Measurements from ENCODE around the gene ITGA3. TPM values are rescaled to one million over a fixed set of nuclear protein-coding genes. Genes with fewer than 3 reads are reported as not detected.

Gene ITGA3
- polyA plus RNA-seq, 4 donors, result 53.5 to 96.4 (median 72.0) TPM

DNA sequence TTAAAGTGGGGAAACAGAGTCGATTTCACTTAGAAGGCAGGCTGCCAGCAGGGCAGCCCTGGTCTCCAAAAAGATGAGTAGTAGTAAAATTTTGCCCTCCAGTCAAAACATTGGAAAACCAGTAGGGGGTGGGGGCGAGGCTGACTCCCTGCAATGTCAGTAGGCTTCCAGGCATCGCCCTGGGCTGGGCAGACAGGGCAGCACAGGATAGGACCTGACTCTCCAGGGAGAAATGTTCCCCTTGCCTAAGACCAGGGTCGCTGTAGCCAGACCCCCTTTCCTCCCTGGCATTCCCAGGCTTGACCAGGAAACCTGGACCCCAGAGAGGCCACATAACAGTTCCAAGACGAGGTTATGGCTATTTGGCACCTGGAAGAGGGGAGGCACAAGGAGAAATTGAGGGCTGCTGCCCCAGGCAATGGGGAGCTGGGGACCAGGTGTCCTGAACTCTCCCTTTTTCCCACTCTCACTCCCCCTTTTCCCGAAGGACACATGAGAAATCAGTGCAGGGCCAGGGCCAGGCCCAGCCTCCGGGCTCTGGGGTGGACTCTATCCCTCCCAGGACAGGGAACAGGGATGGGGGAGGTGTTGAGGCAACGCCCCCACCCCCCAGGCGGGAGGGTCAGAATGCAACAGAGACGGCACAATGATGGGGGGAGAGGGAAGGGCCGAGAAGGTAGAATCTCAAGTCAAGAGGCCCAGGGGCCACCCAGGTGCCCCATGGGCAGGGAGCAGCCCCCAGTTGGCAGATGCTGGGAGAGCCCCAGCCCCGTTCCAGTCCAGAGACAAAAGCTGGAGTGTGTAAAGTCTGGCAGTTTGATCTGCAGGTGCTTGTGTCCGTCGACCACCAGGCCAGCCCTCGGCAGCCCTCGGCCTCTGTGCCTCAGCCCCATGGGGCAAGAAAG is 78.5 kb downstream of the ITGA3 start:
- Histone ChIP-seq H3K9me3 (ENCODE audit: control insufficient read depth in 2 of 2, insufficient read depth in 1 of 2, low read depth in 1 of 2, low read length in 1 of 2) (no peaks in the 10 kb centered on the region), H3K4me1 (ENCODE audit: control insufficient read depth in 3 of 3, insufficient read depth in 2 of 3, low read depth in 1 of 3, low read length in 2 of 3) (peaks cover 0 to 8% (median 4%) of the 10 kb centered on the region in 3 donors), H3K27ac (ENCODE audit: low read depth in 1 of 3, low read length in 2 of 3) (no peak overlapping the region), H3K36me3 (ENCODE audit: control insufficient read depth in 3 of 3, insufficient read depth in 2 of 3, low read depth in 1 of 3, low read length in 3 of 3) (peaks cover 14 to 54% (median 14%) of the 10 kb centered on the region in 3 donors), H3K27me3 (ENCODE audit: control insufficient read depth in 3 of 3, insufficient read depth in 3 of 3, low read length in 3 of 3) (peaks cover 0 to 10% (median 0%) of the 10 kb centered on the region in 3 donors), H3K4me3 (ENCODE audit: low read depth in 1 of 3, low read length in 3 of 3) (no peak overlapping the region)
- WGBS, 3 donors, result 77 to 83% (median 81%) methylated on average over 16 of the region's 16 CpGs
- no peak for DNase-seq
- no peak for FAIRE-seq

DNA sequence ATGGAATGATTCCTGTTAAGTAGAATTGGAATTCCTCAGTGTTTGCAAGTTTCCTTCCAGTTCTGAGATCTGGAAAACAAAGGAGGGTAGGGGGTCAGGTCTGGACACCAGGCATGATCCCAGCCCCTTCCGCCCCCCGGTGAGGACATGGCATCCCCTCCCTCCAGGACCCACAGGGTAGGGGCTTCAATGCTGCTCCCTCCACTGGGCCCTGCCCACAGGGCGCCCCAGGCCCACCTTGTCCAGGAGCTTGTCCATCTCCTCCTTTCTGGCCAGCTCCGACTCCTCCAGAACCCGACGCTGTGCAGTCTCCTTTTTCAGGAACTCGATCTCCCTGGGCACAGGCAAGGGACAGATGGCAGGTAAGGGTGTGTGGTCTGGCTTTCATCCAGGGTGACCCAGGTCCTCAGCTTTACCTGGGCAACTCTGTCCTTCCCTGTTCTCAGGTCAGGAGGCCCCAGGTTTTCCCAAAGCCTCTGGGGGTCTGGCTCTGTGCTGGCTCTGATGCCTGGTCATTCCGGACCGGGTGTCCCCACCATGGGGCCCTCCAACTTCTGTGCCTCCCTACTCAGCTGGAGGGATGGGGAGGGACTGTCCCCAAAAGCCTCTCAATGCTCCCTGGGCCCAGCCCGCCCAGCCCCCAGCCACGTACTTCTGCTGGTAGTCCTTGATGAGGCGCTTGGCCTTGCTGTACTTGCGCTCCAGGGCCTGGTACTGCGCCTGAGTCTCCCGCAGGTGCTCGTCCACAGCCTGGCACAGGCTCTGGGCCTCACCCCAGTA is 79.6 kb downstream of the ITGA3 start:
- FAIRE-seq (no peak), DNase-seq (no peak)
- WGBS, 3 donors, result 89 to 94% (median 90%) methylated on average over 16 of the region's 16 CpGs
- no peak overlapping the region for H3K27ac ChIP-seq (ENCODE audit: low read depth in 1 of 3, low read length in 2 of 3)
- peaks cover 14 to 64% (median 15%) of the 10 kb centered on the region in 3 donors for H3K36me3 ChIP-seq (ENCODE audit: control insufficient read depth in 3 of 3, insufficient read depth in 2 of 3, low read depth in 1 of 3, low read length in 3 of 3)
- H3K4me3 ChIP-seq (ENCODE audit: low read depth in 1 of 3, low read length in 3 of 3), result no peak overlapping the region
- peaks cover 0 to 6% of the 10 kb centered on the region in 2 donors for H3K9me3 ChIP-seq (ENCODE audit: control insufficient read depth in 2 of 2, insufficient read depth in 1 of 2, low read depth in 1 of 2, low read length in 1 of 2)
- peaks cover 0 to 6% (median 0%) of the 10 kb centered on the region in 3 donors for H3K27me3 ChIP-seq (ENCODE audit: control insufficient read depth in 3 of 3, insufficient read depth in 3 of 3, low read length in 3 of 3)
- peaks cover 0 to 8% (median 4%) of the 10 kb centered on the region in 3 donors for H3K4me1 ChIP-seq (ENCODE audit: control insufficient read depth in 3 of 3, insufficient read depth in 2 of 3, low read depth in 1 of 3, low read length in 2 of 3)

- no peaks in the 10 kb centered on the region for H3K27me3 ChIP-seq (ENCODE audit: control insufficient read depth in 3 of 3, insufficient read depth in 3 of 3, low read length in 3 of 3)
- WGBS, 3 donors, result 89 to 98% (median 98%) methylated on average over 10 to 11 of the region's 11 CpGs
- peaks cover 0 to 8% of the 10 kb centered on the region in 2 donors for H3K9me3 ChIP-seq (ENCODE audit: control insufficient read depth in 2 of 2, insufficient read depth in 1 of 2, low read depth in 1 of 2, low read length in 1 of 2)
- peaks cover 14 to 71% (median 19%) of the 10 kb centered on the region in 3 donors for H3K36me3 ChIP-seq (ENCODE audit: control insufficient read depth in 3 of 3, insufficient read depth in 2 of 3, low read depth in 1 of 3, low read length in 3 of 3)
- no peak overlapping the region for H3K4me3 ChIP-seq (ENCODE audit: low read depth in 1 of 3, low read length in 3 of 3)
- peaks cover 0 to 4% (median 4%) of the 10 kb centered on the region in 3 donors for H3K4me1 ChIP-seq (ENCODE audit: control insufficient read depth in 3 of 3, insufficient read depth in 2 of 3, low read depth in 1 of 3, low read length in 2 of 3)
- DNase-seq, result no peak
- no peak for FAIRE-seq
- no peak overlapping the region for H3K27ac ChIP-seq (ENCODE audit: low read depth in 1 of 3, low read length in 2 of 3)
Observed at GRCh38 chr17:50136096-50136687, 80.3 kb downstream of the ITGA3 start.

DNA sequence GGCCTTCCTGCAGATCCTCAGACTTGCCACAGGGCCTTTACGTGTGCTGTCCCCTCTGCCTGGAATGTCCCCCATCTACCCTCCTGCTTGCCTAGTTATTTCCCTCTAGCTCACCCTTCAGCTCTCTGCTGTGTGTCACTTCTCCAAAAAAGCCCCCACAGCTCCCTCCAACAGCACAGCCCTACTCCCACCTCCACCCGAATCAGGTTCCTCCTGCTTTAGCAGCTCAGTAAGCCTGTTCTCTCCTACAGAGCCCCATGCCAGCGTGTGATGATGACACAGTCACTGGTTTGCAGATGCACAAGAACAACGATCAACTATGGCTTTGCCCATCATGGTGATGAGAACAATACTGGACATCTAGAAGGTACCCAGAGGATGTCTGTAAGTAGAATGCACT is 81.1 kb downstream of the ITGA3 start:
- no peak for FAIRE-seq
- no peak for DNase-seq
- Histone ChIP-seq H3K27me3 (ENCODE audit: control insufficient read depth in 3 of 3, insufficient read depth in 3 of 3, low read length in 3 of 3) (no peaks in the 10 kb centered on the region), H3K9me3 (ENCODE audit: control insufficient read depth in 2 of 2, insufficient read depth in 1 of 2, low read depth in 1 of 2, low read length in 1 of 2) (peaks cover 0 to 8% of the 10 kb centered on the region in 2 donors), H3K27ac (ENCODE audit: low read depth in 1 of 3, low read length in 2 of 3) (no peak overlapping the region), H3K4me3 (ENCODE audit: low read depth in 1 of 3, low read length in 3 of 3) (no peak overlapping the region), H3K4me1 (ENCODE audit: control insufficient read depth in 3 of 3, insufficient read depth in 2 of 3, low read depth in 1 of 3, low read length in 2 of 3) (peaks cover 0 to 4% (median 4%) of the 10 kb centered on the region in 3 donors), H3K36me3 (ENCODE audit: control insufficient read depth in 3 of 3, insufficient read depth in 2 of 3, low read depth in 1 of 3, low read length in 3 of 3) (peaks cover 14 to 80% (median 20%) of the 10 kb centered on the region in 3 donors)
- WGBS, 3 donors, result 92 to 96% (median 93%) methylated on average over 4 of the region's 4 CpGs

GRCh38 chr17:50139185-50139783 is 83.4 kb downstream of the ITGA3 start:
- H3K27ac ChIP-seq (ENCODE audit: low read depth in 1 of 3, low read length in 2 of 3), result no peak overlapping the region
- FAIRE-seq (no peak), DNase-seq (no peak)
- no peaks in the 10 kb centered on the region for H3K27me3 ChIP-seq (ENCODE audit: control insufficient read depth in 3 of 3, insufficient read depth in 3 of 3, low read length in 3 of 3)
- peaks cover 0 to 4% (median 0%) of the 10 kb centered on the region in 3 donors for H3K4me1 ChIP-seq (ENCODE audit: control insufficient read depth in 3 of 3, insufficient read depth in 2 of 3, low read depth in 1 of 3, low read length in 2 of 3)
- 90 to 92% (median 91%) methylated on average over 15 of the region's 15 CpGs for WGBS, 3 donors
- peaks cover 16 to 99% (median 34%) of the 10 kb centered on the region in 3 donors for H3K36me3 ChIP-seq (ENCODE audit: control insufficient read depth in 3 of 3, insufficient read depth in 2 of 3, low read depth in 1 of 3, low read length in 3 of 3)
- no peak overlapping the region for H3K4me3 ChIP-seq (ENCODE audit: low read depth in 1 of 3, low read length in 3 of 3)
- peaks cover 0 to 8% of the 10 kb centered on the region in 2 donors for H3K9me3 ChIP-seq (ENCODE audit: control insufficient read depth in 2 of 2, insufficient read depth in 1 of 2, low read depth in 1 of 2, low read length in 1 of 2)

Other genes starting within 250 kb of the ITGA3 start
- under 1 TPM in 1 of 4 donors, not detected in 3; 0.24 TPM for gene TAC4, start 208.0 kb upstream of the ITGA3 start, polyA plus RNA-seq
- gene DLX4, start 86.9 kb upstream of the ITGA3 start, polyA plus RNA-seq, result 1 to 10 TPM in 2 of 4 donors, not detected in 2; 1.3 to 4.0 TPM
- gene DLX3, start 60.9 kb upstream of the ITGA3 start, polyA plus RNA-seq, result 1 to 10 TPM in 1 of 4 donors, under 1 TPM in 1, not detected in 2; 0.06 to 1.4 TPM
- 100 to 1,000 TPM in 1 of 4 donors, 10 to 100 TPM in 3; 27.2 to 125 (median 36.8) TPM for gene PDK2, start 39.2 kb downstream of the ITGA3 start, polyA plus RNA-seq
- 1 to 10 TPM in 2 of 4 donors, under 1 TPM in 2; 0.54 to 2.9 (median 1.4) TPM for gene SAMD14, start 74.0 kb downstream of the ITGA3 start, polyA plus RNA-seq
- 10 to 100 TPM; 14.1 to 31.8 (median 21.6) TPM for gene PPP1R9B, start 94.6 kb downstream of the ITGA3 start, polyA plus RNA-seq
- gene SGCA, start 109.9 kb downstream of the ITGA3 start, polyA plus RNA-seq, result 1 to 10 TPM in 2 of 4 donors, under 1 TPM in 1, not detected in 1; 0.96 to 6.2 (median 5.0) TPM
- gene COL1A1, start 145.5 kb downstream of the ITGA3 start, polyA plus RNA-seq, result 100 to 1,000 TPM in 1 of 4 donors, 10 to 100 TPM in 1, 1 to 10 TPM in 2; 2.2 to 320 (median 27.2) TPM
- 10 to 100 TPM; 29.1 to 91.1 (median 46.3) TPM for gene TMEM92, start 218.4 kb downstream of the ITGA3 start, polyA plus RNA-seq

Measured in small intestine (tissue), 7 donors.